ENCODE data around the gene ABI1. TPM values are rescaled to one million over a fixed set of nuclear protein-coding genes. Genes with fewer than 3 reads are reported as not detected.

Gene ABI1
- total RNA-seq, 2 donors from 2014 or later, result 20.3 to 27.7 TPM

- H3K36me3 ChIP-seq, result peaks cover 19% of the 10 kb centered on the region
- no peak overlapping the region for H3K27ac ChIP-seq
- no peak for DNase-seq (ENCODE audit: low spot score)
- H3K27me3 ChIP-seq, result no peaks in the 10 kb centered on the region
- no peak overlapping the region for H3K4me3 ChIP-seq
- H3K9me3 ChIP-seq, result no peaks in the 10 kb centered on the region
- TF ChIP-seq CTCF (IDR thresholded peaks at IDR 0.05), result no peak
- no peaks in the 10 kb centered on the region for H3K4me1 ChIP-seq
Observed at GRCh38 chr10:26743841-26744240, 116.9 kb downstream of the ABI1 start.

- Histone ChIP-seq H3K4me1 (no peaks in the 10 kb centered on the region), H3K36me3 (peaks cover 19% of the 10 kb centered on the region), H3K27me3 (no peaks in the 10 kb centered on the region), H3K27ac (no peak overlapping the region), H3K4me3 (no peak overlapping the region), H3K9me3 (no peaks in the 10 kb centered on the region)
- no peak for DNase-seq (ENCODE audit: low spot score)
- no peak for TF ChIP-seq CTCF (IDR thresholded peaks at IDR 0.05)
Observed at GRCh38 chr10:26743091-26743490, 117.7 kb downstream of the ABI1 start.

GRCh38 chr10:26741368-26741767, 119.4 kb downstream of the ABI1 start:
- no peak for TF ChIP-seq CTCF (IDR thresholded peaks at IDR 0.05)
- Histone ChIP-seq H3K27me3 (no peaks in the 10 kb centered on the region), H3K27ac (no peak overlapping the region), H3K9me3 (no peaks in the 10 kb centered on the region), H3K4me1 (no peaks in the 10 kb centered on the region), H3K4me3 (no peak overlapping the region), H3K36me3 (peaks cover 14% of the 10 kb centered on the region)
- no peak for DNase-seq (ENCODE audit: low spot score)

- no peak overlapping the region for H3K27ac ChIP-seq
- no peak for DNase-seq (ENCODE audit: low spot score)
- TF ChIP-seq CTCF (IDR thresholded peaks at IDR 0.05), result no peak
- H3K27me3 ChIP-seq, result no peaks in the 10 kb centered on the region
- no peak overlapping the region for H3K4me3 ChIP-seq
- no peaks in the 10 kb centered on the region for H3K9me3 ChIP-seq
- no peaks in the 10 kb centered on the region for H3K4me1 ChIP-seq
- H3K36me3 ChIP-seq, result peaks cover 13% of the 10 kb centered on the region
Observed at GRCh38 chr10:26739071-26739631, 121.6 kb downstream of the ABI1 start.

- H3K27ac ChIP-seq, result no peak overlapping the region
- H3K9me3 ChIP-seq, result no peaks in the 10 kb centered on the region
- H3K36me3 ChIP-seq, result peaks cover 13% of the 10 kb centered on the region
- H3K27me3 ChIP-seq, result no peaks in the 10 kb centered on the region
- no peak for TF ChIP-seq CTCF (IDR thresholded peaks at IDR 0.05)
- H3K4me3 ChIP-seq, result no peak overlapping the region
- no peaks in the 10 kb centered on the region for H3K4me1 ChIP-seq
- no peak for DNase-seq (ENCODE audit: low spot score)
Observed at GRCh38 chr10:26738301-26738911, 122.4 kb downstream of the ABI1 start.

- no peak for TF ChIP-seq CTCF (IDR thresholded peaks at IDR 0.05)
- no peak for DNase-seq (ENCODE audit: low spot score)
- H3K36me3 ChIP-seq, result peaks cover 14% of the 10 kb centered on the region
- no peaks in the 10 kb centered on the region for H3K27me3 ChIP-seq
- H3K4me3 ChIP-seq, result no peak overlapping the region
- H3K9me3 ChIP-seq, result no peaks in the 10 kb centered on the region
- no peaks in the 10 kb centered on the region for H3K4me1 ChIP-seq
- no peak overlapping the region for H3K27ac ChIP-seq
Observed at GRCh38 chr10:26737730-26738129, 123.0 kb downstream of the ABI1 start.

Data from right atrium auricular region (tissue), 2 donors.